ENCODE results near the gene RIOK1.

Gene RIOK1

DNA sequence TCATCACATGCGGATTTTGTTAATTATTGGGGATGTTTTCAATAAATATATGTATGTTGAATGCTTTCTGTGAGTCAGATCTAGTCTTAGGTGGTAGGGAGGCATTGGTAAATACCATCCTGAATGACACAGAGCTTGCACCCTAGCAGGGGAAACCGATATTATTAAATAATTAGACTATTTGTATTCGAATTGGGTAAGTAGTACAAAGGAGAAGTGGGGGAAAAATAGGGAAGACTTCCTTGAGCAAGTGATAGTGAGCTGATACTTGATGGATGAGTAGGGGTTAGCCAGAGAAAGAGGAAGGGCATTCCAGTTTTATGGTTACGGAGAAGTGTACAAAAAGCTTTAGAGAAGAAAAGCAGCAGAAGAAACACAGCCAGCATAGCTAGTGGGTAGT is 1.5 kb downstream of the RIOK1 start:
- peak; percentile 46 for DNase-seq (ENCODE audit: low read depth)
- no peak for TF ChIP-seq CTCF (IDR thresholded peaks at IDR 0.05; ENCODE audit: insufficient read depth, low read depth, low read length, missing control alignments)
- H3K4me3 ChIP-seq (ENCODE audit: low read length), result peak overlapping the region; percentile 81

- no peak overlapping the region for H3K4me3 ChIP-seq (ENCODE audit: low read length)
- peak; percentile 41 for DNase-seq (ENCODE audit: low read depth)
- TF ChIP-seq CTCF (IDR thresholded peaks at IDR 0.05; ENCODE audit: insufficient read depth, low read depth, low read length, missing control alignments), result no peak
Measured at GRCh38 chr6:7392402-7392801, 2.8 kb downstream of the RIOK1 start.

- DNase-seq (ENCODE audit: low read depth), result peak; percentile 23
Measured at GRCh38 chr6:7401075-7401474, 11.5 kb downstream of the RIOK1 start.

DNA sequence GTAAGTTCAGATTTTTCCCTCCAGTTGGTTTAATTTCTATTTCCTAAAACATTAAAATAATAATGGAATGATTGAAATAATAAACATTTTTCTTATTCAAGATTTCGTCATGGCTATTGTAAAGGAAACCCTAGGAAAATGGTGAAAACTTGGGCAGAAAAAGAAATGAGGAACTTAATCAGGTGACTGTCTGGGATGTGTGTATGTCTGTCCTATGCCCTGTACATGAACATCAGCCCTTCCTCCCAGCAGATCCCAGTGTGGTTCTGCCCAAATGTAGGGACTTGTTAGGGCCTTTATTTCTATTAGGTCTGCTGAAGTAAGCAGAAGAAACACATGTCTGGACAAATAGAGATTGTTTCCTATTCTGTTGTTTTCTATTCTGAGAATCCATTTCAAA is 13.1 kb downstream of the RIOK1 start:
- no peak for TF ChIP-seq CTCF (IDR thresholded peaks at IDR 0.05; ENCODE audit: insufficient read depth, low read depth, low read length, missing control alignments)
- DNase-seq (ENCODE audit: low read depth), result no peak
- no peak overlapping the region for H3K4me3 ChIP-seq (ENCODE audit: low read length)

More at GRCh38 chr6:7401075-7401474, 11.5 kb downstream of the RIOK1 start:
- H3K4me3 ChIP-seq (ENCODE audit: low read length), result no peak overlapping the region
- TF ChIP-seq CTCF (IDR thresholded peaks at IDR 0.05; ENCODE audit: insufficient read depth, low read depth, low read length, missing control alignments), result no peak

DNA sequence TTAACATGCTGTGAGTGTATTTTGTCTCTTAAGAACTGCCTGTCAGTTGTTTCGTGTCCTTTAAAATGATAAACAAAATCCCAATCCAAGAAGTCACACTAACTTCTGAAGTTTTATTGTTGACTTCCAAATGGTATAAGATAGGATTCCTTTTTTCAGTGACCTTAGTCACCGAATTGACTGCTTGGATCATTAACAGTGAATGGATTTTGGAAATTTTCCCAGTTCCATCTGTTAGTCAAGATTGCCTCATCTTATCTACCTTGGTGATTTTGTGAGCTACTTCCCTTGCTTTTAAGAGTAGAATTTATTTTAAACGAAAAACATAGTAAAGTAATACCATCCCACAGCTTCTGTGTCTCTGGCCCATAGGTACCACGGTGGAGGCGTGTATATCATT is 14.9 kb downstream of the RIOK1 start:
- DNase-seq (ENCODE audit: low read depth), result no peak
- TF ChIP-seq CTCF (IDR thresholded peaks at IDR 0.05; ENCODE audit: insufficient read depth, low read depth, low read length, missing control alignments), result no peak
- H3K4me3 ChIP-seq (ENCODE audit: low read length), result no peak overlapping the region

DNA sequence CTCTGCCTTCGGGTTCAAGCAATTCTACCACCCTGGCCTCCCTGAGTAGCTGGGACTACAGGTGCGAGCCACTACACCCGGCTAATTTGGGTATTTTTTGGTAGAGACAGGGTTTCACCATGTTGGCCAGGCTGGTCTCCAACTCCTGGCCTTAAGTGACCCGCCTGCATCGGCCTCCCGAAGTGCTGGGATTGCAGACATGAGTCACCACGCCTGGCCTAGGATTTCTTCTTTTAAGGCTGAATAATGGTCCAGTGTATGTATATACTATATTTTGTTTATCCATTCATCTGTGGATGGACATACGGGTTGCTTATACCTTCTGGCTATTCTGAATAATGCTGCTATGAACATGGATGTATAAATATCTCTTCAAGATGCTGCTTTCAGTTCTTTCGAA is 17.1 kb downstream of the RIOK1 start:
- no peak for TF ChIP-seq CTCF (IDR thresholded peaks at IDR 0.05; ENCODE audit: insufficient read depth, low read depth, low read length, missing control alignments)
- DNase-seq (ENCODE audit: low read depth), result no peak

DNA sequence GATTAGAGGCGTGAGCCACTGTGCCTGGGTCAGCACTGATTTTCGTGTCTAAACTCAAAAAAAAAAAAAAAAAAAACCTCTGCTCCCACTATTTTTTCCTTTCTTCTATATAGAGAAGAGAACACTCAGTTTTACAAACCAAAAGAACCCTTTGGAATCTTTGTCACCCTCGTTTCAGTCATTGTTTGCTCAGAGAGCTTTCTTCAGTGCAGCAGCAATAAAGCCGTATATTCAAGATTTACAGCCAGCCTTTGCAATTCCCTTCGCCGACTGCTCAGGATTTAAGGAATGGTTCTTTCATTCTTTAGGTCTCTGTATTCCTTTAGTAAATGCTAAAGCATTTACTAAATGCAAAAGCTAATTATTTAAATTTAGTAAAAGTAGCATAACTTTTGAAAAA is 20.1 kb downstream of the RIOK1 start:
- no peak overlapping the region for H3K4me3 ChIP-seq (ENCODE audit: low read length)
- DNase-seq (ENCODE audit: low read depth), result no peak
- TF ChIP-seq CTCF (IDR thresholded peaks at IDR 0.05; ENCODE audit: insufficient read depth, low read depth, low read length, missing control alignments), result no peak

More for the DNA sequence above, 17.1 kb downstream of the RIOK1 start:
- no peak overlapping the region for H3K4me3 ChIP-seq (ENCODE audit: low read length)
